Fibroblast of lung (primary cell): ENCODE results near the gene CAMTA1. TPM values are rescaled to one million over a fixed set of nuclear protein-coding genes. Genes with fewer than 3 reads are reported as not detected.

Experiments used
- DNase-seq, 2 donors: peaks; one replicate each; pipeline versions ENCODE4 v3.0.0 to v3.0.0-alpha.2; 2010; ENCODE audit warnings: low read depth in 2 of 2
- H2AFZ ChIP-seq: 2 replicates; pipeline ENCODE4 v1.5.1; 2012; ENCODE audit warnings: low read length, control low read depth, inconsistent platforms
- H3K27ac ChIP-seq: 2 replicates; pipeline ENCODE4 v1.5.1; 2011; ENCODE audit warnings: low read length, control low read depth; ENCODE audit not compliant: insufficient read depth
- H3K27me3 ChIP-seq: 2 replicates; pipeline ENCODE4 v1.5.1; 2011; ENCODE audit warnings: mild to moderate bottlenecking, low read length; ENCODE audit not compliant: control insufficient read depth, insufficient read depth
- H3K36me3 ChIP-seq: 2 replicates; pipeline ENCODE4 v1.5.1; 2011; ENCODE audit warnings: low read length; ENCODE audit not compliant: control insufficient read depth, insufficient read depth
- H3K4me1 ChIP-seq: 2 replicates; pipeline ENCODE4 v1.5.1; 2011; ENCODE audit warnings: low read length; ENCODE audit not compliant: control insufficient read depth, insufficient read depth; ENCODE audit errors: extremely low read depth
- H3K4me2 ChIP-seq: 2 replicates; pipeline ENCODE4 v1.5.1; 2011; ENCODE audit warnings: low read length, control low read depth; ENCODE audit not compliant: insufficient read depth; ENCODE audit errors: extremely low read depth
- H3K4me3 ChIP-seq, 4 experiments: fragments of 200-600 bp in 1 of 4; sonication (generic) in 1 of 4; replicated peaks in 1 of 4; 2 replicates each; pipeline ENCODE4 v1.5.1; 2011 to 2016; ENCODE audit warnings: low read length in 4 of 4, low read depth in 3 of 4, mild to moderate bottlenecking in 3 of 4, control low read depth in 2 of 4, inconsistent platforms in 1 of 4, mixed read lengths in 1 of 4; ENCODE audit not compliant: insufficient read depth in 1 of 4; ENCODE audit errors: control extremely low read depth in 1 of 4
- H3K79me2 ChIP-seq: 2 replicates; pipeline ENCODE4 v1.5.1; 2012; ENCODE audit warnings: mild to moderate bottlenecking, low read length, inconsistent platforms; ENCODE audit not compliant: control insufficient read depth, insufficient read depth
- H3K9ac ChIP-seq: 2 replicates; pipeline ENCODE4 v1.5.1; 2011; ENCODE audit warnings: mild to moderate bottlenecking, low read length, control low read depth; ENCODE audit not compliant: insufficient read depth
- H3K9me3 ChIP-seq: 2 replicates; pipeline ENCODE4 v1.5.1; 2012; ENCODE audit warnings: low read depth, low read length; ENCODE audit not compliant: control insufficient read depth, insufficient read depth
- H4K20me1 ChIP-seq: 2 replicates; pipeline ENCODE4 v1.5.1; 2011; ENCODE audit warnings: low read length; ENCODE audit not compliant: control insufficient read depth, insufficient read depth; ENCODE audit errors: extremely low read depth
- EZH2 ChIP-seq: IDR thresholded peaks from 2 replicates; pipeline ENCODE4 v1.5.1; 2012; ENCODE audit warnings: low read length, control low read depth, mild to moderate bottlenecking; ENCODE audit errors: missing control alignments
- polyA plus RNA-seq, 2 donors: library from polyadenylated mRNA; depleted of rRNA in 1 of 2; stranded (reverse) in 1 of 2; unstranded in 1 of 2; fragments of >200 nt; gene quantifications; 2 replicates each; pipeline ENCODE4 v1.2.1, GENCODE V29; 2011 to 2012; ENCODE audit warnings: missing spikeins in 1 of 2
- total RNA-seq: library from RNA; depleted of rRNA; stranded (reverse); fragments of >200 nt; gene quantifications from 2 replicates; pipeline ENCODE4 v1.2.1, GENCODE V29; 2014
- TF ChIP-seq, protein P1 (sequence below), 2 donors: IDR thresholded peaks in 1 of 2; conservative IDR thresholded peaks in 1 of 2; 1 replicate in 1 of 2; 2 replicates in 1 of 2; pipeline ENCODE4 v1.5.1; 2011 to 2012; ENCODE audit warnings: low read length in 2 of 2, control low read depth in 1 of 2, inconsistent platforms in 1 of 2, low read depth in 1 of 2, mild to moderate bottlenecking in 1 of 2

The CAMTA1 gene
- total and polyA plus RNA-seq, 2 donors (not counting 1 experiment from before 2014, with no cell fraction given): 47.6 to 86.0 TPM

DNA sequence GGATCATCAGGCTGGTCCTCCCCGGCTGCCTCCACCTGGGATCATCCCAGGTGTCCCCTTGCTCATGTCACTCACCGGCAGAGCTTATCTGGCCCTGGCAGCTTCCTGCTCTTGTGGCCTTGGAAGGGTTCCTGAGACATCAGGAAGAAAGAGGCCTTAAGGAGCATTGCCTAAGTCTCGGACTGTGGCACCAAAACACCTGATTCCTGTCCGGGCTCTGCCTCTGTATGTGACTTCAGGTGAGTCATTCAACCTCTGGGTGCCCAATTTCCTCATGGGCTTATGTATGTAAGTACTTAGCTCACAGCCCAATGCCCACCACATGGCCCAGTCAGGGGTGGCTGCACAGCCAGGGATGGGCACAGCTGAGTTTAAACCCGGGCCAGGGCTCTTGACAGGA lies 729.9 kb downstream of the CAMTA1 start:
- Histone ChIP-seq H2AFZ (no peak overlapping the region), H3K79me2 (no peaks in the 10 kb centered on the region), H3K4me1 (no peaks in the 10 kb centered on the region)

DNA sequence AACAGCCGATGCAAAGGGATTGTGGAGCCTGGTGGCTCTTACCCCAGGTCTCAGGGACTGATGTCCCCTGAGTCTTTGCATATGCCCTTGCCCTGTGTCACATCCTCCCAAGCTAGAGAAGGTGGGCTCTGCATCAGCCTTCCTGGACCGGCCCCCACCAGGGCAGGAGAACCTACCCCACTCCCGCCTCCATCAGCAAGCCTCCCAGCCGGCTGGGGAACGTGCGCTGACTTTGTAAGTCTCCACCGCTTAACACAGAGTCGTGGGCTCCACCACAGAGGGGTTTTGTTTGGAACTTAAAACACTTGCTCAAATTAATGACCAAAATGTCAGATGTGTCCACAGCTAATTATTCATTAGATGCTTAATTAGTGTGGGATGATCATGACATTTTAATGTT lies 730.6 kb downstream of the CAMTA1 start:
- Histone ChIP-seq H3K9ac (no peak overlapping the region), H3K36me3 (no peaks in the 10 kb centered on the region), H3K4me1 (no peaks in the 10 kb centered on the region), H3K27me3 (peaks cover 3% of the 10 kb centered on the region), H4K20me1 (no peaks in the 10 kb centered on the region), H3K9me3 (no peaks in the 10 kb centered on the region), H3K4me2 (no peak overlapping the region), H3K27ac (no peak overlapping the region), H2AFZ (no peak overlapping the region), H3K4me3 (no peak overlapping the region), H3K79me2 (no peaks in the 10 kb centered on the region)
- TF ChIP-seq, protein P1, sequence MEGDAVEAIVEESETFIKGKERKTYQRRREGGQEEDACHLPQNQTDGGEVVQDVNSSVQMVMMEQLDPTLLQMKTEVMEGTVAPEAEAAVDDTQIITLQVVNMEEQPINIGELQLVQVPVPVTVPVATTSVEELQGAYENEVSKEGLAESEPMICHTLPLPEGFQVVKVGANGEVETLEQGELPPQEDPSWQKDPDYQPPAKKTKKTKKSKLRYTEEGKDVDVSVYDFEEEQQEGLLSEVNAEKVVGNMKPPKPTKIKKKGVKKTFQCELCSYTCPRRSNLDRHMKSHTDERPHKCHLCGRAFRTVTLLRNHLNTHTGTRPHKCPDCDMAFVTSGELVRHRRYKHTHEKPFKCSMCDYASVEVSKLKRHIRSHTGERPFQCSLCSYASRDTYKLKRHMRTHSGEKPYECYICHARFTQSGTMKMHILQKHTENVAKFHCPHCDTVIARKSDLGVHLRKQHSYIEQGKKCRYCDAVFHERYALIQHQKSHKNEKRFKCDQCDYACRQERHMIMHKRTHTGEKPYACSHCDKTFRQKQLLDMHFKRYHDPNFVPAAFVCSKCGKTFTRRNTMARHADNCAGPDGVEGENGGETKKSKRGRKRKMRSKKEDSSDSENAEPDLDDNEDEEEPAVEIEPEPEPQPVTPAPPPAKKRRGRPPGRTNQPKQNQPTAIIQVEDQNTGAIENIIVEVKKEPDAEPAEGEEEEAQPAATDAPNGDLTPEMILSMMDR (conservative IDR thresholded peaks at IDR 0.05 in 1 of 2, IDR thresholded peaks at IDR 0.05 in 1 of 2; ENCODE audit: low read depth in 1 of 2, low read length in 2 of 2): no peak
- no peak for TF ChIP-seq EZH2
- no peak for DNase-seq

More for the DNA sequence above, 729.9 kb downstream of the CAMTA1 start:
- no peak for DNase-seq
- Histone ChIP-seq H3K9ac (no peak overlapping the region), H3K9me3 (no peaks in the 10 kb centered on the region), H4K20me1 (no peaks in the 10 kb centered on the region), H3K27ac (no peak overlapping the region), H3K36me3 (no peaks in the 10 kb centered on the region), H3K4me2 (no peak overlapping the region), H3K4me3 (no peak overlapping the region), H3K27me3 (peaks cover 3% of the 10 kb centered on the region)
- TF ChIP-seq EZH2: no peak
- TF ChIP-seq, protein P1 (conservative IDR thresholded peaks at IDR 0.05 in 1 of 2, IDR thresholded peaks at IDR 0.05 in 1 of 2; ENCODE audit: low read depth in 1 of 2, low read length in 2 of 2): no peak

DNA sequence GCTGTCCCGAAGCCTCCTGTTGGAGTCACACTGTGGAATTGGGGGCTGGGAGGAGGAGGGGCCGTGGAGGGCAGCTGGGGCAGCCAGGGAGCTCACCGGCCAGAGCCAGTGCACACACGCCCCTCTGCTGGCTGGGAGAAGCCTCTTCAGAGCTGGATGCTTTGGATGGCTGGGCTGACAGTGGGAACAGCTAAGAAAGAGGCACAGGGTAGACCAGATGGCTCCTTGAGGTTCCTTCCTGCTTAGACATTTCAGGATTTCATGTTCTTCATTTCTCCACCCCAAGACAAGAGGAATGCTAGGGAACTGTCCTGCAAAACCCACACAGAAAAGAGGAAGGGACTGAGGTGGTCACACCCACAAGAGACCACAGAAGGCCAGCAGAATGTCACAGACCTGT lies 731.1 kb downstream of the CAMTA1 start:
- H3K4me1 ChIP-seq: no peaks in the 10 kb centered on the region
- no peak overlapping the region for H2AFZ ChIP-seq
- H3K36me3 ChIP-seq: no peaks in the 10 kb centered on the region
- peak in 1 of 2 donors; percentile 17 for DNase-seq
- H3K4me2 ChIP-seq: no peak overlapping the region
- H3K4me3 ChIP-seq: no peak overlapping the region
- H3K9ac ChIP-seq: no peak overlapping the region
- no peaks in the 10 kb centered on the region for H3K79me2 ChIP-seq
- no peaks in the 10 kb centered on the region for H3K9me3 ChIP-seq
- no peaks in the 10 kb centered on the region for H4K20me1 ChIP-seq
- no peak for TF ChIP-seq EZH2
- TF ChIP-seq, protein P1 (conservative IDR thresholded peaks at IDR 0.05 in 1 of 2, IDR thresholded peaks at IDR 0.05 in 1 of 2; ENCODE audit: low read depth in 1 of 2, low read length in 2 of 2): no peak
- peaks cover 3% of the 10 kb centered on the region for H3K27me3 ChIP-seq
- no peak overlapping the region for H3K27ac ChIP-seq
